ENCODE results near the gene CS. TPM values are rescaled to one million over a fixed set of nuclear protein-coding genes. Genes with fewer than 3 reads are reported as not detected.

Gene CS
- total RNA-seq, 1 donor from 2014 or later = 137 TPM

GRCh38 chr12:56304872-56305590 lies 4.9 kb upstream of the CS start:
- Histone ChIP-seq H3K4me3 (ENCODE audit: low read length in 3 of 3) (no peak overlapping the region), H3K36me3 (ENCODE audit: control insufficient read depth in 3 of 3, insufficient read depth in 3 of 3, low read length in 3 of 3) (peaks cover 15 to 19% (median 17%) of the 10 kb centered on the region in 3 donors), H3K27ac (ENCODE audit: low read depth, low read length) (no peak overlapping the region)

GRCh38 chr12:56304276-56304675 lies 4.1 kb upstream of the CS start:
- Histone ChIP-seq H3K27ac (ENCODE audit: low read depth, low read length) (no peak overlapping the region), H3K36me3 (ENCODE audit: control insufficient read depth in 3 of 3, insufficient read depth in 3 of 3, low read length in 3 of 3) (peaks cover 11 to 15% (median 15%) of the 10 kb centered on the region in 3 donors), H3K4me1 (ENCODE audit: control insufficient read depth in 3 of 3, insufficient read depth in 3 of 3, low read length in 3 of 3) (peaks cover 19 to 24% (median 19%) of the 10 kb centered on the region in 3 donors), H3K4me3 (ENCODE audit: low read length in 3 of 3) (no peak overlapping the region), H3K9ac (ENCODE audit: low read depth in 1 of 3, low read length in 3 of 3) (no peak overlapping the region), H3K27me3 (ENCODE audit: control insufficient read depth in 3 of 3, insufficient read depth in 3 of 3, low read length in 3 of 3) (no peaks in the 10 kb centered on the region), H3K9me3 (ENCODE audit: control insufficient read depth in 3 of 3, low read length in 3 of 3) (no peaks in the 10 kb centered on the region)

More at GRCh38 chr12:56304872-56305590, 4.9 kb upstream of the CS start:
- Histone ChIP-seq H3K9ac (ENCODE audit: low read depth in 1 of 3, low read length in 3 of 3) (no peak overlapping the region), H3K9me3 (ENCODE audit: control insufficient read depth in 3 of 3, low read length in 3 of 3) (no peaks in the 10 kb centered on the region), H3K27me3 (ENCODE audit: control insufficient read depth in 3 of 3, insufficient read depth in 3 of 3, low read length in 3 of 3) (no peaks in the 10 kb centered on the region), H3K4me1 (ENCODE audit: control insufficient read depth in 3 of 3, insufficient read depth in 3 of 3, low read length in 3 of 3) (peaks cover 19 to 22% (median 19%) of the 10 kb centered on the region in 3 donors)

DNA sequence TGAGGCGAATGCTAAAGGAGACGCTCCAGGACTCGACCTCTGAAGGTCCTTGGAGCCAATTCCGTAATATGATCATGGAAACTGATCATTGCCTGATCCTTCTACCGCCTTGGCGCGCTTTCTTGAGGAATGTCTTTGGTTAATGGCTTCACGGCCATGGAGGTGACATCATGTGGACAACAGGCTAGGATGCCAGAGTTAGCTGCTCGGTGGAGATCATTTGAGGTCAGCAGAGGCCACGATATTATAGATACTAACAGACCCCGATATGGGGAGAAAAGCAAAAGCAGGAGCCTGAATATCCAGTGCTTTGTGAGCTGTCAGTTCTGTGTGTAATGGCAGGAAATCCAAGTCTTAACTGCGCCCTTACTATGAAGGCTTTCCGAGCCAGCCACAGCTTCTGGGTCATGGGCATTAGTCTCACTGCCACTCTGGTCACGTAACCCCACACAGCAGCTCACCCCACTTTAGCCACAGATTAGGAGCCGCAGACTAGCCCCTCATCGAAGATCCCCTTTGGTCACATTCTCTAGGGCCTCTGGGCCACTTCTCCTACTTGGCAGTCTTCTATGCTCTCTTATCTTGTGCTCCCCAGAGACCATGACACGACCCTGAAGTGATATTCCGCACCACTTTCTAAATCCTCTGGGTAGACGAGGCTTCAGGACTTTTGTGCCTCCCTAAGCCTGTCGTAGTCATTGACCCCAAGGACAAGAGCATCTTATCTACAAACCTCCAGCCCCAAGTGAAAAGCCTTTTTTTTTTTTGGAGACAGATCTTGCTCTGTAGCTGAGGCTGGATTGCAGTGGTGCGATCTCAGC lies 724 bp upstream of the CS start:
- peaks cover 49 to 58% (median 50%) of the 10 kb centered on the region in 3 donors for H3K4me1 ChIP-seq (ENCODE audit: control insufficient read depth in 3 of 3, insufficient read depth in 3 of 3, low read length in 3 of 3)
- no peaks in the 10 kb centered on the region for H3K27me3 ChIP-seq (ENCODE audit: control insufficient read depth in 3 of 3, insufficient read depth in 3 of 3, low read length in 3 of 3)
- H3K9ac ChIP-seq (ENCODE audit: low read depth in 1 of 3, low read length in 3 of 3) = peak overlapping the region; percentile 85 to 95 (median 87)

GRCh38 chr12:56299308-56299852 lies 750 bp downstream of the CS start:
- no peaks in the 10 kb centered on the region for H3K9me3 ChIP-seq (ENCODE audit: control insufficient read depth in 3 of 3, low read length in 3 of 3)
- H3K27ac ChIP-seq (ENCODE audit: low read depth, low read length) = peak overlapping the region; percentile 98
- H3K9ac ChIP-seq (ENCODE audit: low read depth in 1 of 3, low read length in 3 of 3) = peak overlapping the region; percentile 69 to 98 (median 95)
- H3K4me3 ChIP-seq (ENCODE audit: low read length in 3 of 3) = peak overlapping the region; percentile 68 to 98 (median 98)
- H3K36me3 ChIP-seq (ENCODE audit: control insufficient read depth in 3 of 3, insufficient read depth in 3 of 3, low read length in 3 of 3) = peaks cover 5 to 7% (median 5%) of the 10 kb centered on the region in 3 donors
- H3K27me3 ChIP-seq (ENCODE audit: control insufficient read depth in 3 of 3, insufficient read depth in 3 of 3, low read length in 3 of 3) = no peaks in the 10 kb centered on the region
- peaks cover 49 to 61% (median 54%) of the 10 kb centered on the region in 3 donors for H3K4me1 ChIP-seq (ENCODE audit: control insufficient read depth in 3 of 3, insufficient read depth in 3 of 3, low read length in 3 of 3)

More for the DNA sequence above, 724 bp upstream of the CS start:
- H3K4me3 ChIP-seq (ENCODE audit: low read length in 3 of 3) = peak overlapping the region; percentile 78 to 98 (median 89)
- H3K36me3 ChIP-seq (ENCODE audit: control insufficient read depth in 3 of 3, insufficient read depth in 3 of 3, low read length in 3 of 3) = peaks cover 7 to 12% (median 7%) of the 10 kb centered on the region in 3 donors
- H3K9me3 ChIP-seq (ENCODE audit: control insufficient read depth in 3 of 3, low read length in 3 of 3) = no peaks in the 10 kb centered on the region
- peak overlapping the region; percentile 98 for H3K27ac ChIP-seq (ENCODE audit: low read depth, low read length)

DNA sequence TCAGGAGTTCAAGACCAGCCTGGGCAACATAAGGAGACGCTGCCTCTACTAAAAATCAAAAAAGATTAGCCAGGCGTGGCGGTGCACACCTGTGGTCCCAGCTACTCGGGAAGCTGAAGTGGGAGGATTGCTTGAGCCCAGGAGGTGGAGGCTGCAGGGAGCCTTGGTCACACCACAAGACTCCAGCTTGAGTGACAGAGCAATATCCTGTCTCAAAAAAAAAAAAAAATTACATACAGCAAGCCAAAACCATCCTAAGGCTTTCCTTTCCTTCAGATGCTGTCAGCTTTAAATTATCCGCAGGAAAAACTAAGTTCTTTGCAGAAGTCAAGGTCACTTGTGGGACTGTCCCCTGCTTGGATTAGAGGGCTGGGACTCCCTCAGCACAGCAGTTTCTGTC lies 1.3 kb downstream of the CS start:
- no peaks in the 10 kb centered on the region for H3K27me3 ChIP-seq (ENCODE audit: control insufficient read depth in 3 of 3, insufficient read depth in 3 of 3, low read length in 3 of 3)
- H3K9me3 ChIP-seq (ENCODE audit: control insufficient read depth in 3 of 3, low read length in 3 of 3) = no peaks in the 10 kb centered on the region
- H3K4me3 ChIP-seq (ENCODE audit: low read length in 3 of 3) = peak overlapping the region; percentile 68 to 98 (median 98)
- peak overlapping the region; percentile 98 for H3K27ac ChIP-seq (ENCODE audit: low read depth, low read length)
- H3K4me1 ChIP-seq (ENCODE audit: control insufficient read depth in 3 of 3, insufficient read depth in 3 of 3, low read length in 3 of 3) = peaks cover 50 to 66% (median 57%) of the 10 kb centered on the region in 3 donors
- H3K36me3 ChIP-seq (ENCODE audit: control insufficient read depth in 3 of 3, insufficient read depth in 3 of 3, low read length in 3 of 3) = peaks cover 5 to 7% (median 5%) of the 10 kb centered on the region in 3 donors
- H3K9ac ChIP-seq (ENCODE audit: low read depth in 1 of 3, low read length in 3 of 3) = peak overlapping the region; percentile 69 to 98 (median 95)

DNA sequence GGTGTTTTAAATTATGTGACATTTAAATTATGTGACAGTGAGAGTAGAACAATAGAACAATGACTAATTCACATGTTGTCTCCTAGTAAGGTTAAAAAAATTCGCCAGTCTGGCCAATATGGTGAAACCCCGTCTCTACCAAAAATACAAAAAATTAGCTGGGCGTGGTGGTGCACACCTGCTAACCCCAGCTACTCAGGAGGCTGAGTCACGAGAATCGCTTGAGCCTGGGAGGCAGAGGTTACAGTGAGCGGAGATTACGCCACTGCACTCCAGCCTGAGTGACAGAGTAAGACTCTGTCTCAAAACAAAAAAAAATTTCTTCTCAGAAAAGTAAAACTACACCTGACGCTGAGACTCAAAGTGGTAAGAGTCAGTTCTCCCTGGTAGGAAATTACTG lies 2.7 kb downstream of the CS start:
- H3K27me3 ChIP-seq (ENCODE audit: control insufficient read depth in 3 of 3, insufficient read depth in 3 of 3, low read length in 3 of 3) = no peaks in the 10 kb centered on the region
- peaks cover 5 to 10% (median 7%) of the 10 kb centered on the region in 3 donors for H3K36me3 ChIP-seq (ENCODE audit: control insufficient read depth in 3 of 3, insufficient read depth in 3 of 3, low read length in 3 of 3)
- H3K27ac ChIP-seq (ENCODE audit: low read depth, low read length) = no peak overlapping the region
- H3K4me1 ChIP-seq (ENCODE audit: control insufficient read depth in 3 of 3, insufficient read depth in 3 of 3, low read length in 3 of 3) = peaks cover 53 to 71% (median 58%) of the 10 kb centered on the region in 3 donors
- no peaks in the 10 kb centered on the region for H3K9me3 ChIP-seq (ENCODE audit: control insufficient read depth in 3 of 3, low read length in 3 of 3)
- no peak overlapping the region for H3K9ac ChIP-seq (ENCODE audit: low read depth in 1 of 3, low read length in 3 of 3)
- H3K4me3 ChIP-seq (ENCODE audit: low read length in 3 of 3) = no peak overlapping the region

DNA sequence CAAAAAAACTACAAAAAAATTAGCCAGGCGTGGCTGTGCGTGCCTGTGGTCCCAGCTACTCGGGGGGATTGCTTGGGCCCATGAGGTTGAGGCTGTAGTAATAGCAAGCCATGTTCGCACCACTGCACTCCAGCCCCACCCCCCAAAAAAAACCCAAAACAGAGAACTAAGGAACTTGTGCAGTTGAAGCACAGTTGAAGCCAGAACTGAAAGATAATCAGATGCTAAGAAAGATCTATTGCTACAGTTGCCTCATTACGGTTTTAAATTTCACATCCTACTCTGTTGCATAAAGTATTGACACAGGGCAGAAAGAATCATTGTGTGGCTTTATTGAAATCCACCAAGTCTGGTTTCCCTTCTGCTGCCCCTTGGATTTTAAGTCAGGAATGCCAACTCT lies 3.8 kb downstream of the CS start:
- H3K4me3 ChIP-seq (ENCODE audit: low read length in 3 of 3) = no peak overlapping the region
- no peaks in the 10 kb centered on the region for H3K27me3 ChIP-seq (ENCODE audit: control insufficient read depth in 3 of 3, insufficient read depth in 3 of 3, low read length in 3 of 3)
- H3K36me3 ChIP-seq (ENCODE audit: control insufficient read depth in 3 of 3, insufficient read depth in 3 of 3, low read length in 3 of 3) = peaks cover 7 to 13% (median 11%) of the 10 kb centered on the region in 3 donors
- H3K4me1 ChIP-seq (ENCODE audit: control insufficient read depth in 3 of 3, insufficient read depth in 3 of 3, low read length in 3 of 3) = peaks cover 49 to 69% (median 57%) of the 10 kb centered on the region in 3 donors
- no peaks in the 10 kb centered on the region for H3K9me3 ChIP-seq (ENCODE audit: control insufficient read depth in 3 of 3, low read length in 3 of 3)
- peak overlapping the region; percentile 13 to 41 (median 35) for H3K9ac ChIP-seq (ENCODE audit: low read depth in 1 of 3, low read length in 3 of 3)
- peak overlapping the region; percentile 27 for H3K27ac ChIP-seq (ENCODE audit: low read depth, low read length)

DNA sequence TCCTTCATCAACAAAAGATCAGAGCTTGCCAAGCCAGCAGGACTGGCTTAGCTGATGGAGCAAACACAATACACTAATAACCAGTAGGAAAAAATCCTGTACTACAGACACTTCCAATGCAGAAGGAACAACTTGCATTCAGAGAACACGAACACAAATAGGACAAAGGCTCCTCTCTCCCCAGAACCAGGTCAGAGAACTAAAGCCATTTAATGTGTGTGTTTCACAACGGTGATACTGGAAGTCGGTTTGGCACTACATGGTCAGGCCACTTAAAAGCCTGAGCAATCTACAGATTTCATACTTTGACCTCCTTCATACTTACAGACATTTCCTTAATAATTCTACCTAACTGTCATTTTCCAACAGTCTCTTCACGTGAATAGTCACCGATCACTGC lies 6.3 kb downstream of the CS start:
- Histone ChIP-seq H3K36me3 (ENCODE audit: control insufficient read depth in 3 of 3, insufficient read depth in 3 of 3, low read length in 3 of 3) (peaks cover 8 to 18% (median 14%) of the 10 kb centered on the region in 3 donors), H3K4me3 (ENCODE audit: low read length in 3 of 3) (peak overlapping the region in 2 of 3 donors; percentile 7 to 31), H3K27me3 (ENCODE audit: control insufficient read depth in 3 of 3, insufficient read depth in 3 of 3, low read length in 3 of 3) (no peaks in the 10 kb centered on the region), H3K9ac (ENCODE audit: low read depth in 1 of 3, low read length in 3 of 3) (peak overlapping the region in 1 of 3 donors; percentile 49), H3K4me1 (ENCODE audit: control insufficient read depth in 3 of 3, insufficient read depth in 3 of 3, low read length in 3 of 3) (peaks cover 38 to 59% (median 46%) of the 10 kb centered on the region in 3 donors), H3K9me3 (ENCODE audit: control insufficient read depth in 3 of 3, low read length in 3 of 3) (no peaks in the 10 kb centered on the region), H3K27ac (ENCODE audit: low read depth, low read length) (no peak overlapping the region)

GRCh38 chr12:56288705-56289387 lies 11.3 kb downstream of the CS start:
- peaks cover 17 to 32% (median 18%) of the 10 kb centered on the region in 3 donors for H3K36me3 ChIP-seq (ENCODE audit: control insufficient read depth in 3 of 3, insufficient read depth in 3 of 3, low read length in 3 of 3)
- peaks cover 20 to 30% (median 23%) of the 10 kb centered on the region in 3 donors for H3K4me1 ChIP-seq (ENCODE audit: control insufficient read depth in 3 of 3, insufficient read depth in 3 of 3, low read length in 3 of 3)

More at GRCh38 chr12:56288705-56289387, 11.3 kb downstream of the CS start:
- Histone ChIP-seq H3K9me3 (ENCODE audit: control insufficient read depth in 3 of 3, low read length in 3 of 3) (no peaks in the 10 kb centered on the region), H3K9ac (ENCODE audit: low read depth in 1 of 3, low read length in 3 of 3) (no peak overlapping the region), H3K27ac (ENCODE audit: low read depth, low read length) (no peak overlapping the region), H3K4me3 (ENCODE audit: low read length in 3 of 3) (no peak overlapping the region), H3K27me3 (ENCODE audit: control insufficient read depth in 3 of 3, insufficient read depth in 3 of 3, low read length in 3 of 3) (no peaks in the 10 kb centered on the region)

Measured in skeletal muscle tissue (tissue), 4 donors.